ELR (cell line): Measurements from ENCODE around the gene CDH13.

Experiments used
- DNase-seq: peaks from one replicate; pipeline ENCODE4 v3.0.0-alpha.2; 2015; ENCODE audit warnings: low read depth

Gene CDH13

GRCh38 chr16:83806731-83807130 is 1180.0 kb downstream of the CDH13 start:
- no peak for DNase-seq

GRCh38 chr16:83807327-83807709 is 1180.5 kb downstream of the CDH13 start:
- no peak for DNase-seq

- peak; percentile 97 for DNase-seq
Observed at GRCh38 chr16:83807710-83808572, 1181.2 kb downstream of the CDH13 start, which contains the start of gene HSBP1. Gene HSBP1 (plus strand): TSS chr16:83807978. CDS start chr16:83808077, 99 bp downstream.

- no peak for DNase-seq
Observed at GRCh38 chr16:83808573-83809014, 1181.8 kb downstream of the CDH13 start.

- no peak for DNase-seq
Observed at GRCh38 chr16:83809092-83809491, 1182.3 kb downstream of the CDH13 start.

GRCh38 chr16:83810901-83811300 is 1184.1 kb downstream of the CDH13 start:
- DNase-seq, result no peak

- DNase-seq, result peak; percentile 50
Observed at GRCh38 chr16:83813823-83814658, 1187.3 kb downstream of the CDH13 start.

GRCh38 chr16:83814659-83814985 is 1187.9 kb downstream of the CDH13 start:
- DNase-seq, result no peak

- no peak for DNase-seq
Observed at GRCh38 chr16:83817022-83817421, 1190.3 kb downstream of the CDH13 start.

GRCh38 chr16:83818276-83818675 is 1191.5 kb downstream of the CDH13 start:
- no peak for DNase-seq

- no peak for DNase-seq
Observed at GRCh38 chr16:83819361-83819760, 1192.6 kb downstream of the CDH13 start.

- peak; percentile 86 for DNase-seq
Observed at GRCh38 chr16:83826146-83826913, 1199.6 kb downstream of the CDH13 start.

GRCh38 chr16:83830091-83830768 is 1203.5 kb downstream of the CDH13 start:
- DNase-seq, result no peak

- no peak for DNase-seq
Observed at GRCh38 chr16:83830769-83831455, 1204.1 kb downstream of the CDH13 start.

GRCh38 chr16:83831456-83831987 is 1204.8 kb downstream of the CDH13 start:
- DNase-seq, result no peak

- no peak for DNase-seq
Observed at GRCh38 chr16:83833921-83834320, 1207.2 kb downstream of the CDH13 start.

GRCh38 chr16:83835586-83836566 is 1209.1 kb downstream of the CDH13 start:
- peak; percentile 82 for DNase-seq

GRCh38 chr16:83837566-83837965 is 1210.8 kb downstream of the CDH13 start:
- no peak for DNase-seq

GRCh38 chr16:83838151-83838550 is 1211.4 kb downstream of the CDH13 start:
- no peak for DNase-seq

- DNase-seq, result no peak
Observed at GRCh38 chr16:83839561-83839960, 1212.8 kb downstream of the CDH13 start.
